ENCODE data around the gene ASPG. TPM values are rescaled to one million over a fixed set of nuclear protein-coding genes. Genes with fewer than 3 reads are reported as not detected.
A peak's percentile ranks its signal among the peaks of the same experiment; 100 is the strongest.

The ASPG gene
- total and polyA plus RNA-seq, 5 donors from 2014 or later = not detected

- H3K27ac Mint-ChIP-seq = peak overlapping the region in 1 of 3 donors; percentile 65
- no peaks in the 10 kb centered on the region for H3K36me3 ChIP-seq (ENCODE audit: control insufficient read depth, insufficient read depth, low read length)
- ATAC-seq (ENCODE audit: low read depth in 2 of 2) (no peak), DNase-seq (no peak)
- H3K4me1 Mint-ChIP-seq = no peaks in the 10 kb centered on the region
- H3K36me3 Mint-ChIP-seq = no peaks in the 10 kb centered on the region
- no peaks in the 10 kb centered on the region for H3K27me3 ChIP-seq (ENCODE audit: control insufficient read depth, insufficient read depth, low read length)
- no peaks in the 10 kb centered on the region for H3K4me1 ChIP-seq (ENCODE audit: control insufficient read depth, insufficient read depth, low read length, poor library complexity, severe bottlenecking)
- H3K4me3 ChIP-seq (ENCODE audit: low read depth, low read length) = no peak overlapping the region
- peak overlapping the region in 1 of 4 donors; percentile 30 for H3K4me3 Mint-ChIP-seq
- peaks cover 12% of the 10 kb centered on the region for H3K27me3 Mint-ChIP-seq
- no peaks in the 10 kb centered on the region for H3K9me3 ChIP-seq (ENCODE audit: control insufficient read depth in 2 of 2, low read length in 2 of 2)
- no peak overlapping the region for H3K27ac ChIP-seq (ENCODE audit: insufficient read depth, low read length, poor library complexity, severe bottlenecking)
- peaks cover 0 to 2% (median 0%) of the 10 kb centered on the region in 7 donors for H3K9me3 Mint-ChIP-seq
Observed at GRCh38 chr14:104144911-104145825, 59.7 kb downstream of the ASPG start.

GRCh38 chr14:104145826-104146601 lies 60.5 kb downstream of the ASPG start:
- Histone ChIP-seq H3K4me1 (ENCODE audit: control insufficient read depth, insufficient read depth, low read length, poor library complexity, severe bottlenecking) (no peaks in the 10 kb centered on the region), H3K27ac (ENCODE audit: insufficient read depth, low read length, poor library complexity, severe bottlenecking) (no peak overlapping the region), H3K9me3 (ENCODE audit: control insufficient read depth in 2 of 2, low read length in 2 of 2) (no peaks in the 10 kb centered on the region), H3K36me3 (ENCODE audit: control insufficient read depth, insufficient read depth, low read length) (no peaks in the 10 kb centered on the region), H3K4me3 (ENCODE audit: low read depth, low read length) (no peak overlapping the region), H3K27me3 (ENCODE audit: control insufficient read depth, insufficient read depth, low read length) (no peaks in the 10 kb centered on the region)
- Mint-ChIP-seq H3K27ac (peak overlapping the region in 1 of 3 donors; percentile 65), H3K36me3 (no peaks in the 10 kb centered on the region), H3K4me3 (no peak overlapping the region), H3K9me3 (peaks cover 0 to 2% (median 0%) of the 10 kb centered on the region in 7 donors), H3K4me1 (no peaks in the 10 kb centered on the region), H3K27me3 (peaks cover 7% of the 10 kb centered on the region)
- ATAC-seq (ENCODE audit: low read depth in 2 of 2) = no peak
- no peak for DNase-seq

- no peaks in the 10 kb centered on the region for H3K9me3 ChIP-seq (ENCODE audit: control insufficient read depth in 2 of 2, low read length in 2 of 2)
- no peaks in the 10 kb centered on the region for H3K4me1 ChIP-seq (ENCODE audit: control insufficient read depth, insufficient read depth, low read length, poor library complexity, severe bottlenecking)
- no peak overlapping the region for H3K4me3 ChIP-seq (ENCODE audit: low read depth, low read length)
- H3K27me3 Mint-ChIP-seq = peaks cover 4% of the 10 kb centered on the region
- H3K4me3 Mint-ChIP-seq = no peak overlapping the region
- DNase-seq (no peak), ATAC-seq (ENCODE audit: low read depth in 2 of 2) (no peak)
- no peak overlapping the region for H3K27ac ChIP-seq (ENCODE audit: insufficient read depth, low read length, poor library complexity, severe bottlenecking)
- no peaks in the 10 kb centered on the region for H3K36me3 ChIP-seq (ENCODE audit: control insufficient read depth, insufficient read depth, low read length)
- no peak overlapping the region for H3K27ac Mint-ChIP-seq
- no peaks in the 10 kb centered on the region for H3K36me3 Mint-ChIP-seq
- no peaks in the 10 kb centered on the region for H3K27me3 ChIP-seq (ENCODE audit: control insufficient read depth, insufficient read depth, low read length)
- H3K4me1 Mint-ChIP-seq = no peaks in the 10 kb centered on the region
- H3K9me3 Mint-ChIP-seq = peaks cover 0 to 2% (median 0%) of the 10 kb centered on the region in 7 donors
Observed at GRCh38 chr14:104146651-104147345, 61.3 kb downstream of the ASPG start.

- Histone ChIP-seq H3K9me3 (ENCODE audit: control insufficient read depth in 2 of 2, low read length in 2 of 2) (no peaks in the 10 kb centered on the region), H3K4me3 (ENCODE audit: low read depth, low read length) (no peak overlapping the region), H3K27me3 (ENCODE audit: control insufficient read depth, insufficient read depth, low read length) (no peaks in the 10 kb centered on the region), H3K4me1 (ENCODE audit: control insufficient read depth, insufficient read depth, low read length, poor library complexity, severe bottlenecking) (no peaks in the 10 kb centered on the region), H3K36me3 (ENCODE audit: control insufficient read depth, insufficient read depth, low read length) (no peaks in the 10 kb centered on the region), H3K27ac (ENCODE audit: insufficient read depth, low read length, poor library complexity, severe bottlenecking) (no peak overlapping the region)
- Mint-ChIP-seq H3K9me3 (peaks cover 0 to 2% (median 0%) of the 10 kb centered on the region in 7 donors), H3K27ac (no peak overlapping the region), H3K27me3 (peaks cover 4% of the 10 kb centered on the region), H3K4me3 (no peak overlapping the region), H3K36me3 (no peaks in the 10 kb centered on the region), H3K4me1 (no peaks in the 10 kb centered on the region)
- no peak for DNase-seq
- no peak for ATAC-seq (ENCODE audit: low read depth in 2 of 2)
Observed at GRCh38 chr14:104147346-104148125, 62.0 kb downstream of the ASPG start.

GRCh38 chr14:104148433-104149277 lies 63.2 kb downstream of the ASPG start:
- Histone ChIP-seq H3K36me3 (ENCODE audit: control insufficient read depth, insufficient read depth, low read length) (no peaks in the 10 kb centered on the region), H3K27ac (ENCODE audit: insufficient read depth, low read length, poor library complexity, severe bottlenecking) (no peak overlapping the region), H3K4me3 (ENCODE audit: low read depth, low read length) (no peak overlapping the region), H3K9me3 (ENCODE audit: control insufficient read depth in 2 of 2, low read length in 2 of 2) (no peaks in the 10 kb centered on the region), H3K4me1 (ENCODE audit: control insufficient read depth, insufficient read depth, low read length, poor library complexity, severe bottlenecking) (no peaks in the 10 kb centered on the region), H3K27me3 (ENCODE audit: control insufficient read depth, insufficient read depth, low read length) (no peaks in the 10 kb centered on the region)
- no peaks in the 10 kb centered on the region for H3K9me3 Mint-ChIP-seq
- peak overlapping the region in 1 of 4 donors; percentile 1 for H3K4me3 Mint-ChIP-seq
- DNase-seq (no peak), ATAC-seq (ENCODE audit: low read depth in 2 of 2) (no peak)
- no peaks in the 10 kb centered on the region for H3K4me1 Mint-ChIP-seq
- H3K27me3 Mint-ChIP-seq = peaks cover under 1% of the 10 kb centered on the region
- no peak overlapping the region for H3K27ac Mint-ChIP-seq
- no peaks in the 10 kb centered on the region for H3K36me3 Mint-ChIP-seq

GRCh38 chr14:104149278-104149595 lies 63.7 kb downstream of the ASPG start:
- Mint-ChIP-seq H3K27me3 (peaks cover 5% of the 10 kb centered on the region), H3K4me3 (no peak overlapping the region), H3K36me3 (no peaks in the 10 kb centered on the region), H3K4me1 (no peaks in the 10 kb centered on the region), H3K27ac (no peak overlapping the region), H3K9me3 (no peaks in the 10 kb centered on the region)
- Histone ChIP-seq H3K27me3 (ENCODE audit: control insufficient read depth, insufficient read depth, low read length) (no peaks in the 10 kb centered on the region), H3K9me3 (ENCODE audit: control insufficient read depth in 2 of 2, low read length in 2 of 2) (no peaks in the 10 kb centered on the region), H3K4me1 (ENCODE audit: control insufficient read depth, insufficient read depth, low read length, poor library complexity, severe bottlenecking) (no peaks in the 10 kb centered on the region), H3K4me3 (ENCODE audit: low read depth, low read length) (no peak overlapping the region), H3K27ac (ENCODE audit: insufficient read depth, low read length, poor library complexity, severe bottlenecking) (no peak overlapping the region), H3K36me3 (ENCODE audit: control insufficient read depth, insufficient read depth, low read length) (no peaks in the 10 kb centered on the region)
- DNase-seq = no peak
- ATAC-seq (ENCODE audit: low read depth in 2 of 2) = no peak

Data from CD4-positive, CD25-positive, alpha-beta regulatory T cell (primary cell).